Lower lobe of right lung (tissue), 2 donors: ENCODE data around the gene CSNK1D. TPM values are rescaled to one million over a fixed set of nuclear protein-coding genes. Genes with fewer than 3 reads are reported as not detected.
"Not testable (repeated sequence)": the region's sequence is repeated elsewhere in the genome, so short reads cannot be mapped to it uniquely, and the experiment has no call there.

ENCODE experiments used
- ATAC-seq, 2 donors: fragments of 200-7000 bp; cut with Tn5 transposase; one replicate each; pipeline ENCODE4 v1.9.1; 2020 to 2022; ENCODE audit warnings: mild to moderate bottlenecking in 2 of 2, moderate library complexity in 2 of 2
- DNase-seq: peaks from one replicate; pipeline ENCODE4 v3.0.0-alpha.2; 2020
- H3K27ac ChIP-seq: fragments of 200-600 bp; one replicate; pipeline ENCODE4 v1.8.0; 2022
- H3K27me3 ChIP-seq: fragments of 200-600 bp; one replicate; pipeline ENCODE4 v1.8.0; 2022; ENCODE audit warnings: low read depth
- H3K36me3 ChIP-seq: fragments of 200-600 bp; one replicate; pipeline ENCODE4 v1.8.0; 2022; ENCODE audit warnings: mild to moderate bottlenecking
- H3K4me1 ChIP-seq: fragments of 200-600 bp; one replicate; pipeline ENCODE4 v1.8.0; 2022
- H3K4me3 ChIP-seq: fragments of 200-600 bp; one replicate; pipeline ENCODE4 v1.8.0; 2022; ENCODE audit warnings: mild to moderate bottlenecking
- H3K9me3 ChIP-seq: fragments of 200-600 bp; one replicate; pipeline ENCODE4 v1.8.0; 2022
- intact Hi-C: fragments of 100-400 bp; cut with DNase I; formaldehyde crosslinking; loops from one replicate; pipeline ENCODE4 v1.11.0; 2022
- total RNA-seq: library from RNA; stranded (reverse); fragmentation: NEBNext Ultra II Directional; extraction: Animal tissue kit (Norgen Biotek cat#: 25700); gene quantifications from one replicate; pipeline ENCODE4 v1.2.1, GENCODE V29; 2021
- TF ChIP-seq, protein P1 (sequence below): fragments of 200-600 bp; IDR thresholded peaks from one replicate; pipeline ENCODE4 v1.8.0; 2022; ENCODE audit warnings: antibody characterized with exemption, mild to moderate bottlenecking
- donor health status: DM: no; HTN: yes; CAD: no; lungs with severe emphysema.

Gene CSNK1D
- total RNA-seq, 1 donor from 2014 or later: 146 TPM

DNA sequence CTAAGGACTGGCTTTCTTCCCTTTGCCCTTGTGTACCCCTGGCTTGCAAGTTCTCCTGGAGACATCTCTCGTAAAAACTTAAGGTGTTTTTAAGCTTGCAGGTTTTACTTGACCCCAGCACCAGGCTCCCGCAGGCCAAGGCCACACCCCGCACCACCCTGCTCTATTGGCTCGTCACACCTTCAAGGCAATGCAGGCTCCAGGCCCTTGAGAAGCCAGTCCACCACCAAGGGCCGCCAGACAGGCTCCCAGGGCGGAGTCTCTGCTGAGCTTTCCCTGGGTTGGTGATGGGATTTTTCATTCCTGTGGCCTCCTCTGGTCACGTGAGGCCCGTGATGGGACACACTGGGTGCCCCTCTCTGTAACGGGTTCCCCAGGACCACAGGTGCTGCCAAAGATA is 9.9 kb downstream of the CSNK1D start:
- H3K36me3 ChIP-seq: peaks cover 88% of the 10 kb centered on the region
- peak; percentile 28 to 36 for ATAC-seq
- intact Hi-C loops: no loop called here

DNA sequence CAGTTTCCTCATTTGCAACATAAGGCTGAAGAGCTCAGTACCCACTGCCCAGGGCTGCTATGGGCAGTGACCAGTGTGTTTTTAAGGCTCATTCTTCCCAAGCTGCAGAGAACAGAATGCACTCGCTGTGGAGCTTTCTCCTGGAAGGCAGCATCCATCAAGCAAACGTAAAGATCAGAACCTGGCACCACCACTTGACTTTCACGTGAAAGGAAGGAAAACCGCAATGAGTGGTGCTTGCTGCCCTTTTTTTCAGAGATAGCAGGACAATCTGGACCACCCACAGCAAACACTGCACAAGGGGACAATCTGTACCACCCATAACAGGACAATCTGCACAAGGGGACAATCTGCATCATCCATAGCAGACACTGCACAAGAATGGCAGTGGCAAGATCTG is 11.2 kb downstream of the CSNK1D start:
- Histone ChIP-seq H3K36me3 (peaks cover 93% of the 10 kb centered on the region), H3K27ac (no peak overlapping the region), H3K4me1 (peaks cover 35% of the 10 kb centered on the region), H3K9me3 (no peaks in the 10 kb centered on the region), H3K27me3 (no peaks in the 10 kb centered on the region), H3K4me3 (no peak overlapping the region)
- TF ChIP-seq, protein P1, sequence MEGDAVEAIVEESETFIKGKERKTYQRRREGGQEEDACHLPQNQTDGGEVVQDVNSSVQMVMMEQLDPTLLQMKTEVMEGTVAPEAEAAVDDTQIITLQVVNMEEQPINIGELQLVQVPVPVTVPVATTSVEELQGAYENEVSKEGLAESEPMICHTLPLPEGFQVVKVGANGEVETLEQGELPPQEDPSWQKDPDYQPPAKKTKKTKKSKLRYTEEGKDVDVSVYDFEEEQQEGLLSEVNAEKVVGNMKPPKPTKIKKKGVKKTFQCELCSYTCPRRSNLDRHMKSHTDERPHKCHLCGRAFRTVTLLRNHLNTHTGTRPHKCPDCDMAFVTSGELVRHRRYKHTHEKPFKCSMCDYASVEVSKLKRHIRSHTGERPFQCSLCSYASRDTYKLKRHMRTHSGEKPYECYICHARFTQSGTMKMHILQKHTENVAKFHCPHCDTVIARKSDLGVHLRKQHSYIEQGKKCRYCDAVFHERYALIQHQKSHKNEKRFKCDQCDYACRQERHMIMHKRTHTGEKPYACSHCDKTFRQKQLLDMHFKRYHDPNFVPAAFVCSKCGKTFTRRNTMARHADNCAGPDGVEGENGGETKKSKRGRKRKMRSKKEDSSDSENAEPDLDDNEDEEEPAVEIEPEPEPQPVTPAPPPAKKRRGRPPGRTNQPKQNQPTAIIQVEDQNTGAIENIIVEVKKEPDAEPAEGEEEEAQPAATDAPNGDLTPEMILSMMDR: no peak
- intact Hi-C loops: no loop called here
- no peak for ATAC-seq
- no peak for DNase-seq

More for the DNA sequence above, 9.9 kb downstream of the CSNK1D start:
- TF ChIP-seq, protein P1: no peak
- H3K4me3 ChIP-seq: no peak overlapping the region
- DNase-seq: no peak
- peaks cover 46% of the 10 kb centered on the region for H3K4me1 ChIP-seq
- peak overlapping the region; percentile 49 for H3K27ac ChIP-seq
- H3K9me3 ChIP-seq: no peaks in the 10 kb centered on the region
- H3K27me3 ChIP-seq: no peaks in the 10 kb centered on the region

GRCh38 chr17:82259972-82260961 is 13.2 kb downstream of the CSNK1D start:
- DNase-seq, H3K27me3 ChIP-seq, H3K4me3 ChIP-seq, H3K9me3 ChIP-seq, ATAC-seq, H3K27ac ChIP-seq, intact Hi-C loops: not testable (repeated sequence)
- H3K4me1 ChIP-seq: peaks cover 17% of the 10 kb centered on the region
- H3K36me3 ChIP-seq: peaks cover 94% of the 10 kb centered on the region

GRCh38 chr17:82258555-82258954 is 14.9 kb downstream of the CSNK1D start:
- no peaks in the 10 kb centered on the region for H3K27me3 ChIP-seq
- H3K9me3 ChIP-seq: no peaks in the 10 kb centered on the region
- ATAC-seq: no peak
- no peak for DNase-seq
- intact Hi-C loops: no loop called here
- H3K4me1 ChIP-seq: peaks cover 16% of the 10 kb centered on the region
- TF ChIP-seq, protein P1: no peak
- no peak overlapping the region for H3K4me3 ChIP-seq
- peaks cover 81% of the 10 kb centered on the region for H3K36me3 ChIP-seq
- H3K27ac ChIP-seq: no peak overlapping the region

- intact Hi-C loops: no loop called here
- TF ChIP-seq, protein P1: no peak
- Histone ChIP-seq H3K27ac (no peak overlapping the region), H3K27me3 (no peaks in the 10 kb centered on the region), H3K4me3 (no peak overlapping the region), H3K4me1 (peaks cover 8% of the 10 kb centered on the region), H3K9me3 (no peaks in the 10 kb centered on the region), H3K36me3 (peaks cover 81% of the 10 kb centered on the region)
- DNase-seq: no peak
- peak; percentile 74 to 78 for ATAC-seq
These were observed 16.0 kb downstream of the CSNK1D start for GRCh38 chr17:82257473-82257872.
